Esophagus squamous epithelium (tissue), 5 donors: ENCODE measurements around the gene MFNG. TPM values are rescaled to one million over a fixed set of nuclear protein-coding genes. Genes with fewer than 3 reads are reported as not detected.

ENCODE experiments used
- DNase-seq: peaks from one replicate; lab custom pipeline; 2025; lab: John Stamatoyannopoulos, UW
- H3K27ac ChIP-seq, 4 donors: fragments of 200-600 bp; sonication (generic); one replicate each; pipeline ENCODE4 v1.5.1; 2016 to 2019; ENCODE audit warnings: mild to moderate bottlenecking in 1 of 4
- H3K27me3 ChIP-seq, 4 donors: fragments of 200-600 bp; sonication (generic); 1 replicate in 3 of 4; 2 replicates in 1 of 4; pipeline versions ENCODE4 v1.5.1 to v1.6.0; 2017 to 2021; ENCODE audit warnings: antibody characterized with exemption in 1 of 4
- H3K36me3 ChIP-seq, 3 donors: fragments of 200-600 bp; sonication (generic); one replicate each; pipeline ENCODE4 v1.5.1; 2016 to 2019
- H3K4me1 ChIP-seq, 3 donors: fragments of 200-600 bp; sonication (generic); one replicate each; pipeline ENCODE4 v1.5.1; 2017 to 2019
- H3K4me3 ChIP-seq, 4 donors: fragments of 200-600 bp; sonication (generic); 1 replicate in 3 of 4; 2 replicates in 1 of 4; pipeline ENCODE4 v1.5.1; 2016 to 2019; ENCODE audit warnings: mild to moderate bottlenecking in 2 of 4, moderate library complexity in 1 of 4
- H3K9me3 ChIP-seq, 3 donors: fragments of 200-600 bp; sonication (generic); one replicate each; pipeline ENCODE4 v1.5.1; 2016 to 2019
- POLR2A ChIP-seq, 4 donors: fragments of 450-650 bp; IDR thresholded peaks; one replicate each; pipeline ENCODE4 v1.6.1; 2017; ENCODE audit warnings: antibody characterized with exemption in 4 of 4, mild to moderate bottlenecking in 4 of 4, moderate library complexity in 3 of 4
- WGBS, 2 donors: methylation state at CpG; one replicate each; pipeline ENCODE4 v1.1.5; 2018; 5-methylcytosine and 5-hydroxymethylcytosine counted together
- intact Hi-C: fragments of 100-400 bp; cut with DNase I; formaldehyde crosslinking; loops from one replicate; pipeline ENCODE4 v1.15.0; 2022
- total RNA-seq, 4 donors: library from RNA; depleted of rRNA; stranded (reverse); fragments of >200 nt; gene quantifications; one replicate each; pipeline ENCODE4 v1.1.0, GENCODE V29; 2016
- TF ChIP-seq, protein P1 (sequence below), 6 experiments: fragments of 450-650 bp in 4 of 6; fragments of 200-600 bp in 2 of 6; sonication (generic) in 2 of 6; IDR thresholded peaks; one replicate each; pipeline ENCODE4 v1.5.1; 2016 to 2019; ENCODE audit warnings: antibody characterized with exemption in 6 of 6, mild to moderate bottlenecking in 4 of 6, moderate library complexity in 4 of 6
- donor health status: DM: yes; HTN: yes; CAD: no.

MFNG gene
- total RNA-seq, 4 donors from 2014 or later: 3.8 to 10.3 (median 7.9) TPM

GRCh38 chr22:37516456-37516855 is 30.3 kb upstream of the MFNG start:
- Histone ChIP-seq H3K9me3 (no peaks in the 10 kb centered on the region), H3K27ac (no peak overlapping the region), H3K4me1 (peaks cover 14 to 60% (median 24%) of the 10 kb centered on the region in 3 donors), H3K4me3 (no peak overlapping the region), H3K27me3 (peaks cover 0 to 39% (median 0%) of the 10 kb centered on the region in 4 donors), H3K36me3 (peaks cover 0 to 19% (median 0%) of the 10 kb centered on the region in 3 donors)
- no peak for DNase-seq
- WGBS, 2 donors: 83 to 93% methylated on average over 1 of the region's 1 CpG
- no peak for TF ChIP-seq POLR2A (IDR thresholded peaks at IDR 0.05)
- TF ChIP-seq, protein P1, sequence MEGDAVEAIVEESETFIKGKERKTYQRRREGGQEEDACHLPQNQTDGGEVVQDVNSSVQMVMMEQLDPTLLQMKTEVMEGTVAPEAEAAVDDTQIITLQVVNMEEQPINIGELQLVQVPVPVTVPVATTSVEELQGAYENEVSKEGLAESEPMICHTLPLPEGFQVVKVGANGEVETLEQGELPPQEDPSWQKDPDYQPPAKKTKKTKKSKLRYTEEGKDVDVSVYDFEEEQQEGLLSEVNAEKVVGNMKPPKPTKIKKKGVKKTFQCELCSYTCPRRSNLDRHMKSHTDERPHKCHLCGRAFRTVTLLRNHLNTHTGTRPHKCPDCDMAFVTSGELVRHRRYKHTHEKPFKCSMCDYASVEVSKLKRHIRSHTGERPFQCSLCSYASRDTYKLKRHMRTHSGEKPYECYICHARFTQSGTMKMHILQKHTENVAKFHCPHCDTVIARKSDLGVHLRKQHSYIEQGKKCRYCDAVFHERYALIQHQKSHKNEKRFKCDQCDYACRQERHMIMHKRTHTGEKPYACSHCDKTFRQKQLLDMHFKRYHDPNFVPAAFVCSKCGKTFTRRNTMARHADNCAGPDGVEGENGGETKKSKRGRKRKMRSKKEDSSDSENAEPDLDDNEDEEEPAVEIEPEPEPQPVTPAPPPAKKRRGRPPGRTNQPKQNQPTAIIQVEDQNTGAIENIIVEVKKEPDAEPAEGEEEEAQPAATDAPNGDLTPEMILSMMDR (IDR thresholded peaks at IDR 0.05): no peak
- intact Hi-C loops: no loop called here

GRCh38 chr22:37515901-37516300 is 29.7 kb upstream of the MFNG start:
- Histone ChIP-seq H3K9me3 (no peaks in the 10 kb centered on the region), H3K4me3 (no peak overlapping the region)
- WGBS, 2 donors: 80 to 93% methylated on average over 4 to 15 of the region's 23 CpGs

DNA sequence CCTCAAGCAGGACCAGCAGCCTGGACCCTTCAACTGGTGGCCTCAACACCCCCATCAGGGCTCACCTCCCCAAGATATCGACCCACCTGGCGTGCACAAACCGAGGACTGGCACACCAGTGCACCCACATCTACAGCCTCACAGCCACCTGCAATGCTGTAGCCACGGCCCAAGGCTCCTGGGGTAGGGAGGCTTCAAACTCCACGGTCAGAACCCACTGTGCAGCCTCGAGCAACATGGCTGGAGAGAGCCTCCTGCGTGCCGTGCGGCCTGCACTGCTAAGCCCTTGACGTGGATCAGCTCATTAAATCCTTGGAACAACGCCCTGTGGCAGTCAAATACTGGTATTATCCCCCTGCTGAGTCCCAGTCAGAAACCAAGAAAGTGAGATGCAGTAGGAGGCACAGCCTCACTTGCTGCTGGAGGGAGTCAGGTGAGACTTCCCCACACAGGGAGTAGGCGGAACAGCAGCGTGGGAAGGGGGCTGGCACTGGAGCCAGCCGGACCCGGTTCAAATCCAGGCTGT is 28.4 kb upstream of the MFNG start:
- 72 to 77% methylated on average over 4 of the region's 15 CpGs for WGBS, 2 donors
- H3K27ac ChIP-seq: no peak overlapping the region
- no peak for DNase-seq
- no peak for TF ChIP-seq POLR2A (IDR thresholded peaks at IDR 0.05)
- TF ChIP-seq, protein P1 (IDR thresholded peaks at IDR 0.05): no peak
- peaks cover 17 to 66% (median 28%) of the 10 kb centered on the region in 3 donors for H3K4me1 ChIP-seq
- peaks cover 0 to 24% (median 0%) of the 10 kb centered on the region in 4 donors for H3K27me3 ChIP-seq
- no peak overlapping the region for H3K4me3 ChIP-seq
- H3K36me3 ChIP-seq: peaks cover 0 to 19% (median 0%) of the 10 kb centered on the region in 3 donors
- no peaks in the 10 kb centered on the region for H3K9me3 ChIP-seq
- intact Hi-C loops: no loop called here

More at GRCh38 chr22:37515901-37516300, 29.7 kb upstream of the MFNG start:
- peaks cover 0 to 33% (median 0%) of the 10 kb centered on the region in 4 donors for H3K27me3 ChIP-seq
- TF ChIP-seq POLR2A (IDR thresholded peaks at IDR 0.05): no peak
- TF ChIP-seq, protein P1 (IDR thresholded peaks at IDR 0.05): no peak
- no peak overlapping the region for H3K27ac ChIP-seq
- peaks cover 0 to 19% (median 0%) of the 10 kb centered on the region in 3 donors for H3K36me3 ChIP-seq
- intact Hi-C loops: no loop called here
- H3K4me1 ChIP-seq: peaks cover 14 to 61% (median 24%) of the 10 kb centered on the region in 3 donors
- DNase-seq: no peak

DNA sequence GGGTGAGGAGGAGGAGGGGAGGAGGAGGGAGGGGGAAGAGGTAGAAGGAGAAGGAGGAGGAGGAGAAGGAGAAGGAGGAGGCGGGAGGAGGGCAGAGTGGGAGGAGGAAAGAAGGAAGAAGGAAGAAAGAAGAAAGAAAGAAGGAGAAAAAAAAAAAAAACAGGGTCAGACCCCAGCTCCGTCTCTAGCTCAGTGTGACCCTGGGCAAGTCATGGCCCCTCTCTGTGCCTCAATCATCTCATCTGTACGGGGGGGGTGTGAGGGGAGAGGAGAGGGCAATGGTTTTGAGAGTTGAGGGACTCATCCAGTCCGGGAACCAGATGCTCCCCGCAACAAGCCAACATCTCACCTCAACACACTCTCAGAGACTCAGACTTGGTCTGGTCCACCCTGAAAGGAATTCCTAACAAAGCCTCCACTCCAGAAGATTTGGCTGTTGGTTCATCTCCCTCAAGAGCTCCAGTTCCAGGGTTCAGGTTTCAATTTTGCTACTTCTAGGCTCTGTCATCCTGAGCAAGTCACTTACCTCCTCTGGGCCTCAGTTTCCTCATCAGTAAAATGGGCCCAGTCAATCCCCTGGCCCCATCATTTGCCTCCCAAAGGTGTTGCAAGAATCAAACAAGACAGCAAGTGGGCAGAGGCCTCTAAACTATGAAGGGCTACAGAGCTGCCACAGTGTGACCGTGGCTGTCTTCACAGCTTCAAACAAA is 25.4 kb upstream of the MFNG start:
- no peak for DNase-seq
- no peak for TF ChIP-seq POLR2A (IDR thresholded peaks at IDR 0.05)
- TF ChIP-seq, protein P1 (IDR thresholded peaks at IDR 0.05): no peak
- H3K27ac ChIP-seq: peak overlapping the region in 3 of 4 donors; percentile 34 to 61 (median 53)
- H3K36me3 ChIP-seq: peaks cover 0 to 33% (median 0%) of the 10 kb centered on the region in 3 donors
- no peaks in the 10 kb centered on the region for H3K9me3 ChIP-seq
- WGBS, 2 donors: 67 to 84% methylated on average over 5 of the region's 6 CpGs
- peaks cover 0 to 13% (median 0%) of the 10 kb centered on the region in 4 donors for H3K27me3 ChIP-seq
- H3K4me1 ChIP-seq: peaks cover 29 to 64% (median 29%) of the 10 kb centered on the region in 3 donors
- intact Hi-C loops: no loop called here
- no peak overlapping the region for H3K4me3 ChIP-seq

GRCh38 chr22:37510091-37510490 is 23.9 kb upstream of the MFNG start:
- Histone ChIP-seq H3K9me3 (no peaks in the 10 kb centered on the region), H3K36me3 (peaks cover 0 to 36% (median 0%) of the 10 kb centered on the region in 3 donors), H3K27ac (peak overlapping the region in 3 of 4 donors; percentile 3 to 84 (median 38)), H3K4me3 (no peak overlapping the region), H3K4me1 (peaks cover 29 to 66% (median 29%) of the 10 kb centered on the region in 3 donors), H3K27me3 (peaks cover 0 to 13% (median 0%) of the 10 kb centered on the region in 4 donors)
- TF ChIP-seq, protein P1 (IDR thresholded peaks at IDR 0.05): no peak
- TF ChIP-seq POLR2A (IDR thresholded peaks at IDR 0.05): no peak
- DNase-seq: no peak
- intact Hi-C loops: no loop called here
- 49 to 72% methylated on average over 5 to 7 of the region's 10 CpGs for WGBS, 2 donors
